ENCODE results near the gene APCDD1L. TPM values are rescaled to one million over a fixed set of nuclear protein-coding genes. Genes with fewer than 3 reads are reported as not detected.

The APCDD1L gene
- total RNA-seq, 4 donors from 2014 or later = 0.23 to 1.2 (median 1.1) TPM

DNA sequence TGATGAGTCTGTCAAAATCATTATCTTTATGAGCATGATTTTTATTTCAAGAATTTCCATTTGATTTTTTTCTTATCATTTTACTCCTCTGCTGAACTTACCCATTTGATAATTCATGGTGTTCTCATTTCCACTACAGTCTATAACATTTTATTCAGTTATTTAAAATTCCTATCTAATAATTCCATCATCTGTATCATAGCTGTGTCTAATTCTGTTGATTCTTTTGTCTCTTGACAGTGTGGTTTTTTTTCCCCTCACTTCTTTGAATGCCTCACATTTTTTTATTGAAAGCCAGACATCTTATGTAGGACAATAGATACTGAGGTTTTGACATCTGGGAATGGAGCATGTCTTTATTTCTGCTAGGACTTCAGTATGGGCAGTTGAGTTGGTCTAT, 16.5 kb upstream of the APCDD1L start:
- no peak overlapping the region for H3K27ac ChIP-seq
- H3K9me3 ChIP-seq = peaks cover 6% of the 10 kb centered on the region
- no peak for DNase-seq (ENCODE audit: low spot score in 2 of 2)

DNA sequence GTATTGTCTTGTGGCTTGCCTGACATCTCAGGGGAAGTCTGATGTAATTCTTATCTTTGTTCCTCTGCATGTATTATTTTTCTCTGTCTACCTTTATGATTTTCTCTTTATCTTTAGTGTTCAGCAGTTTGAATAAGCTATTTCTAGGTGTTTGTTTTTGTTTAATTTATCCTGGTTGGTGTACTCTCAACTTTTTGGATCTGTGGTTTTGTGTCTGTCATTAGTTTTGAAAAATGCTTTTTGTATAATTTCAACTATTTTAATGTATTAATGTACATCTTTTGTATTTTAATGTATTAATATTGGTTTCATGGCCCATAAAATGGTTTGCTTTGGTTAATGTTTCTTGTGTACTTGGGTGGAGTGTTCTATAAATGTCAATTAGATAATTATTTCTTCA, 15.9 kb upstream of the APCDD1L start:
- Histone ChIP-seq H3K27ac (no peak overlapping the region), H3K27me3 (no peaks in the 10 kb centered on the region), H3K36me3 (no peaks in the 10 kb centered on the region), H3K9me3 (peaks cover 6% of the 10 kb centered on the region), H3K4me1 (no peaks in the 10 kb centered on the region), H3K4me3 (no peak overlapping the region)
- no peak for DNase-seq (ENCODE audit: low spot score in 2 of 2)
- TF ChIP-seq POLR2A (IDR thresholded peaks at IDR 0.05) (no peak), EP300 (IDR thresholded peaks at IDR 0.05) (no peak), POLR2AphosphoS5 (IDR thresholded peaks at IDR 0.05) (no peak)
- TF ChIP-seq, protein P1, sequence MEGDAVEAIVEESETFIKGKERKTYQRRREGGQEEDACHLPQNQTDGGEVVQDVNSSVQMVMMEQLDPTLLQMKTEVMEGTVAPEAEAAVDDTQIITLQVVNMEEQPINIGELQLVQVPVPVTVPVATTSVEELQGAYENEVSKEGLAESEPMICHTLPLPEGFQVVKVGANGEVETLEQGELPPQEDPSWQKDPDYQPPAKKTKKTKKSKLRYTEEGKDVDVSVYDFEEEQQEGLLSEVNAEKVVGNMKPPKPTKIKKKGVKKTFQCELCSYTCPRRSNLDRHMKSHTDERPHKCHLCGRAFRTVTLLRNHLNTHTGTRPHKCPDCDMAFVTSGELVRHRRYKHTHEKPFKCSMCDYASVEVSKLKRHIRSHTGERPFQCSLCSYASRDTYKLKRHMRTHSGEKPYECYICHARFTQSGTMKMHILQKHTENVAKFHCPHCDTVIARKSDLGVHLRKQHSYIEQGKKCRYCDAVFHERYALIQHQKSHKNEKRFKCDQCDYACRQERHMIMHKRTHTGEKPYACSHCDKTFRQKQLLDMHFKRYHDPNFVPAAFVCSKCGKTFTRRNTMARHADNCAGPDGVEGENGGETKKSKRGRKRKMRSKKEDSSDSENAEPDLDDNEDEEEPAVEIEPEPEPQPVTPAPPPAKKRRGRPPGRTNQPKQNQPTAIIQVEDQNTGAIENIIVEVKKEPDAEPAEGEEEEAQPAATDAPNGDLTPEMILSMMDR (IDR thresholded peaks at IDR 0.05) = no peak

More for the DNA sequence above, 16.5 kb upstream of the APCDD1L start:
- TF ChIP-seq POLR2AphosphoS5 (IDR thresholded peaks at IDR 0.05) (no peak), POLR2A (IDR thresholded peaks at IDR 0.05) (no peak), EP300 (IDR thresholded peaks at IDR 0.05) (no peak)
- TF ChIP-seq, protein P1 (IDR thresholded peaks at IDR 0.05) = no peak
- H3K27me3 ChIP-seq = no peaks in the 10 kb centered on the region
- no peak overlapping the region for H3K4me3 ChIP-seq
- no peaks in the 10 kb centered on the region for H3K4me1 ChIP-seq
- H3K36me3 ChIP-seq = no peaks in the 10 kb centered on the region

DNA sequence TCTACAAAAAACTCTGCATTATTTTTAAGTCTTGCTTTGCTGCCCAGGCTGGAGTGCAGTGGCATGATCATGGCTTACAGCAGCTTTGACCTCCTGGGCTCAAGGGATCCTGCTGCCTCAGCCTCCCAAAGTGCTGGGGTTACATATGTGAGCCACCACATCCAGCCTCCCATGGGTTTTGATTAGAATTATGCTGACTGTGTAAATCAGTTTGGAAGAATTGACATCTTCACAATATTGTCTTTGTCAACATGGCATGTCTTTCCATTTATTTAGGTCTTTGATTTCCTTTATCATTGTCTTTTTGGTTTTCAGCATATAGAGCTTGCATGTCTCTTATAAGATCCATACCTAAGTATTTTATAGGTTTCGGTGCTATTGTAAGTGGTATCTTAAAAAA, 13.2 kb upstream of the APCDD1L start:
- H3K27ac ChIP-seq = no peak overlapping the region
- no peak for DNase-seq (ENCODE audit: low spot score in 2 of 2)
- peaks cover 6% of the 10 kb centered on the region for H3K9me3 ChIP-seq
- TF ChIP-seq, protein P1 (IDR thresholded peaks at IDR 0.05) = no peak
- TF ChIP-seq POLR2A (IDR thresholded peaks at IDR 0.05) = no peak
- no peak for TF ChIP-seq EP300 (IDR thresholded peaks at IDR 0.05)
- TF ChIP-seq POLR2AphosphoS5 (IDR thresholded peaks at IDR 0.05) = no peak
- no peaks in the 10 kb centered on the region for H3K27me3 ChIP-seq
- 93% methylated on average over 1 of the region's 1 CpG for WGBS
- H3K4me1 ChIP-seq = no peaks in the 10 kb centered on the region
- H3K4me3 ChIP-seq = no peak overlapping the region
- no peaks in the 10 kb centered on the region for H3K36me3 ChIP-seq

DNA sequence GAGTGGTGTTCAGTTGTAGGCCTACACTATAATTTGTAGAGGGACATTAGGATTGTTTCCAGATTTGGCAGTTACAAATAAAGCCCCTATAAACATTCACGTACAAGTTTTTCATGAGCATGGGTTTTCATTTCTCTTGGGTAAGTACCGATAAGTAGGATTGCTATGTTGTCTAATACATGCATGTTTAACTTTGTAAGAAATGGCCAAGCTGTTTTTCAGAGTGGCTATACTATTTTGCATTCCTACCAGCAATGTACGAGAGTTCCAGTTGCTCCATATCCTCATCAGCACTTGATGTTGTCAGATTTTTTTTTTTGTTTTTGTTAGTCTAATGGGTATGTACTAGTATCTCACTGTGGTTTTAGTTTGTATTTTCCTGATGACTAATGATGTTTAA, 11.2 kb upstream of the APCDD1L start:
- no peak for TF ChIP-seq EP300 (IDR thresholded peaks at IDR 0.05)
- no peak for TF ChIP-seq POLR2AphosphoS5 (IDR thresholded peaks at IDR 0.05)
- TF ChIP-seq, protein P1 (IDR thresholded peaks at IDR 0.05) = no peak
- TF ChIP-seq POLR2A (IDR thresholded peaks at IDR 0.05) = no peak
- Histone ChIP-seq H3K9me3 (peaks cover 6% of the 10 kb centered on the region), H3K4me1 (no peaks in the 10 kb centered on the region), H3K27me3 (no peaks in the 10 kb centered on the region), H3K36me3 (no peaks in the 10 kb centered on the region), H3K27ac (no peak overlapping the region), H3K4me3 (no peak overlapping the region)
- no peak for DNase-seq (ENCODE audit: low spot score in 2 of 2)
- 97% methylated on average over 3 of the region's 3 CpGs for WGBS

DNA sequence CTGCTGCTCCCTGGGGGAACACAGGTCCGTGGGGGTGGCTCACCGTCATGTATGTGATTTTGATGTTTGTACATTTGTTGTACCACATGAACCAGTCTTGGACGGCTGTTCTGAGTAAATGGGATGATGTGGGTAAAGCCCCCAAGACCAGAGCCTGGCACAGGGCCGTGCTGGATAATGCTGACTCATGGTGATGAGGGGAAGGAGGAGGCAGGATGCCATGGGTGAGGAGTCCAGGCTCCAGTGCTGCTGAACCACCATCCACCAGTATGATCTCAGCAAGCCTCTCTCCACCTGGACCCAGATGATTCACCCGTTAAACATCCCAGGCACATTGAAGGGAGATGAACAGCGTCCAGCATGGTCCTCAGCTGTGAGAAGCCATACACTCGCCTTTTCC, 9.6 kb upstream of the APCDD1L start:
- WGBS = 70% methylated on average over 6 of the region's 7 CpGs
- no peaks in the 10 kb centered on the region for H3K27me3 ChIP-seq
- DNase-seq (ENCODE audit: low spot score in 2 of 2) = no peak

More for the DNA sequence above, 9.6 kb upstream of the APCDD1L start:
- Histone ChIP-seq H3K36me3 (no peaks in the 10 kb centered on the region), H3K4me1 (no peaks in the 10 kb centered on the region), H3K27ac (no peak overlapping the region), H3K9me3 (peaks cover 6% of the 10 kb centered on the region), H3K4me3 (no peak overlapping the region)
- TF ChIP-seq, protein P1 (IDR thresholded peaks at IDR 0.05) = no peak
- TF ChIP-seq POLR2AphosphoS5 (IDR thresholded peaks at IDR 0.05) (no peak), POLR2A (IDR thresholded peaks at IDR 0.05) (no peak), EP300 (IDR thresholded peaks at IDR 0.05) (no peak)

Data from suprapubic skin (tissue), 4 donors.